Mesenchymal stem cell (in vitro differentiated cells and primary cell): ENCODE data around the gene TRAF4.

ENCODE experiments used
- DNase-seq: peaks from one replicate; pipeline ENCODE4 v3.0.0-alpha.2; 2013
- H2AFZ ChIP-seq: one replicate; pipeline ENCODE4 v1.6.1; 2013; ENCODE audit warnings: low read depth, mild to moderate bottlenecking, control low read depth, inconsistent platforms, low read length, moderate library complexity
- H2AK5ac ChIP-seq: 2 replicates; pipeline ENCODE4 v1.6.1; 2013; ENCODE audit warnings: low read length, moderate library complexity, mild to moderate bottlenecking, inconsistent platforms; ENCODE audit not compliant: severe bottlenecking
- H2BK120ac ChIP-seq: one replicate; pipeline ENCODE4 v1.6.1; 2013; ENCODE audit warnings: low read depth, mild to moderate bottlenecking, inconsistent platforms, low read length, moderate library complexity
- H2BK12ac ChIP-seq, 2 experiments: one replicate each; pipeline ENCODE4 v1.6.1; 2013; ENCODE audit warnings: inconsistent platforms in 2 of 2, low read length in 2 of 2, mild to moderate bottlenecking in 2 of 2, moderate library complexity in 2 of 2, control low read depth in 1 of 2
- H2BK15ac ChIP-seq: one replicate; pipeline ENCODE4 v1.6.1; 2013; ENCODE audit warnings: mild to moderate bottlenecking, low read depth, inconsistent platforms; ENCODE audit not compliant: poor library complexity, severe bottlenecking
- H2BK5ac ChIP-seq: 2 replicates; pipeline ENCODE4 v1.6.1; 2013; ENCODE audit warnings: low read depth, mild to moderate bottlenecking, low read length, control low read depth, inconsistent platforms; ENCODE audit not compliant: poor library complexity, severe bottlenecking
- H3K14ac ChIP-seq, 2 experiments: one replicate each; pipeline ENCODE4 v1.6.1; 2013; ENCODE audit warnings: inconsistent platforms in 2 of 2, low read length in 2 of 2, control low read depth in 1 of 2, mild to moderate bottlenecking in 1 of 2, moderate library complexity in 1 of 2
- H3K18ac ChIP-seq, 2 experiments: one replicate each; pipeline ENCODE4 v1.6.1; 2013; ENCODE audit warnings: inconsistent platforms in 2 of 2, low read length in 2 of 2, control low read depth in 1 of 2, low read depth in 1 of 2, mild to moderate bottlenecking in 1 of 2
- H3K23ac ChIP-seq, 2 experiments: one replicate each; pipeline ENCODE4 v1.6.1; 2013; ENCODE audit warnings: inconsistent platforms in 2 of 2, low read length in 2 of 2, mild to moderate bottlenecking in 2 of 2, moderate library complexity in 2 of 2, control low read depth in 1 of 2
- H3K27ac ChIP-seq: 2 replicates; pipeline ENCODE4 v1.5.1; 2013; ENCODE audit warnings: mild to moderate bottlenecking, moderate library complexity, low read length, control low read depth, inconsistent platforms; ENCODE audit not compliant: poor library complexity, severe bottlenecking
- H3K27me3 ChIP-seq, 2 experiments: 2 replicates each; pipeline versions ENCODE4 v1.6.1 to v1.7.0; 2013; ENCODE audit warnings: low read length in 2 of 2, mild to moderate bottlenecking in 2 of 2, moderate library complexity in 2 of 2, control low read depth in 1 of 2, inconsistent platforms in 1 of 2; ENCODE audit not compliant: control insufficient read depth in 1 of 2, insufficient read depth in 1 of 2
- H3K36me3 ChIP-seq, 2 experiments: 2 replicates each; pipeline versions ENCODE4 v1.6.1 to v1.7.0; 2013; ENCODE audit warnings: low read length in 2 of 2, control low read depth in 1 of 2, inconsistent platforms in 1 of 2, low read depth in 1 of 2, mild to moderate bottlenecking in 1 of 2; ENCODE audit not compliant: insufficient read depth in 2 of 2, control insufficient read depth in 1 of 2
- H3K4ac ChIP-seq, 2 experiments: one replicate each; pipeline ENCODE4 v1.6.1; 2013; ENCODE audit warnings: inconsistent platforms in 2 of 2, low read length in 2 of 2, mild to moderate bottlenecking in 2 of 2, moderate library complexity in 2 of 2, control low read depth in 1 of 2, low read depth in 1 of 2
- H3K4me1 ChIP-seq: 2 replicates; pipeline ENCODE4 v1.6.1; 2013; ENCODE audit warnings: low read depth, low read length, control low read depth; ENCODE audit not compliant: control insufficient read depth, insufficient read depth
- H3K4me2 ChIP-seq: 2 replicates; pipeline ENCODE4 v1.6.1; 2013; ENCODE audit warnings: low read length, mild to moderate bottlenecking, inconsistent platforms; ENCODE audit not compliant: poor library complexity, severe bottlenecking
- H3K4me3 ChIP-seq, 2 experiments: 2 replicates each; pipeline versions ENCODE4 v1.5.1 to v1.7.0; 2013; ENCODE audit warnings: low read length in 2 of 2, mild to moderate bottlenecking in 2 of 2, control low read depth in 1 of 2, low read depth in 1 of 2; ENCODE audit not compliant: insufficient read depth in 1 of 2
- H3K79me1 ChIP-seq: replicated peaks from 2 replicates; pipeline ENCODE4 v1.6.1; 2013; ENCODE audit warnings: mild to moderate bottlenecking, control low read depth, low read length, inconsistent platforms; ENCODE audit not compliant: poor library complexity, severe bottlenecking
- H3K9ac ChIP-seq: 2 replicates; pipeline ENCODE4 v1.7.0; 2013; ENCODE audit warnings: mild to moderate bottlenecking, low read length, moderate library complexity
- H3K9me3 ChIP-seq: 2 replicates; pipeline ENCODE4 v1.7.0; 2013; ENCODE audit warnings: mild to moderate bottlenecking, low read length; ENCODE audit not compliant: control insufficient read depth
- H4K8ac ChIP-seq: one replicate; pipeline ENCODE4 v1.6.1; 2013; ENCODE audit warnings: inconsistent platforms, mild to moderate bottlenecking, low read length, moderate library complexity
- H4K91ac ChIP-seq: one replicate; pipeline ENCODE4 v1.6.1; 2013; ENCODE audit warnings: mild to moderate bottlenecking, low read length, inconsistent platforms
- WGBS: methylation state at CpG from one replicate; pipeline ENCODE4 v1.1.7; 2013; ENCODE audit warnings: mixed read lengths; 5-methylcytosine and 5-hydroxymethylcytosine counted together

The TRAF4 gene

GRCh38 chr17:28707339-28707720, 36.5 kb upstream of the TRAF4 start:
- H3K4me2 ChIP-seq, result no peak overlapping the region
- H3K4me3 ChIP-seq, result no peak overlapping the region
- no peaks in the 10 kb centered on the region for H3K27me3 ChIP-seq
- no peak overlapping the region for H2AFZ ChIP-seq
- 98% methylated on average over 2 of the region's 2 CpGs for WGBS
- H3K9ac ChIP-seq, result no peak overlapping the region
- H3K14ac ChIP-seq, result no peak overlapping the region
- H2BK120ac ChIP-seq, result no peak overlapping the region
- H3K23ac ChIP-seq, result no peak overlapping the region
- no peak overlapping the region for H3K27ac ChIP-seq
- no peak overlapping the region for H3K18ac ChIP-seq
- H3K36me3 ChIP-seq, result peaks cover 42 to 48% of the 10 kb centered on the region in 2 experiments
- no peak overlapping the region for H2BK15ac ChIP-seq
- H3K9me3 ChIP-seq, result no peaks in the 10 kb centered on the region
- H3K4me1 ChIP-seq, result peaks cover 16% of the 10 kb centered on the region
- H3K79me1 ChIP-seq, result peaks cover 6% of the 10 kb centered on the region
- H2BK5ac ChIP-seq, result no peak overlapping the region
- no peak overlapping the region for H2AK5ac ChIP-seq
- no peak overlapping the region for H2BK12ac ChIP-seq
- H4K8ac ChIP-seq, result no peak overlapping the region
- no peak overlapping the region for H3K4ac ChIP-seq
- no peak overlapping the region for H4K91ac ChIP-seq
- DNase-seq, result no peak

GRCh38 chr17:28710861-28711722, 32.7 kb upstream of the TRAF4 start:
- peak overlapping the region in 1 of 2 experiments; percentile 61 for H3K23ac ChIP-seq

GRCh38 chr17:28711723-28712031, 32.1 kb upstream of the TRAF4 start, which contains the start of gene PROCA1:
Gene PROCA1 (minus strand): TSS chr17:28711888. CDS start chr17:28711660, 228 bp downstream.
- peak within 1 kb of the TSS; percentile 63 for H3K27ac ChIP-seq
- H4K91ac ChIP-seq, result peak within 1 kb of the TSS; percentile 73
- peak within 1 kb of the TSS; percentile 60 to 84 for H3K4me3 ChIP-seq
- H2BK5ac ChIP-seq, result no peak within 1 kb of the TSS
- peak within 1 kb of the TSS; percentile 71 to 92 for H3K4ac ChIP-seq
- H2BK120ac ChIP-seq, result peak within 1 kb of the TSS; percentile 78
- H2AFZ ChIP-seq, result peak within 1 kb of the TSS; percentile 72
- H3K9me3 ChIP-seq, result no peaks in the 10 kb centered on the region
- H3K9ac ChIP-seq, result peak within 1 kb of the TSS; percentile 95
- peak within 1 kb of the TSS; percentile 84 for H3K4me2 ChIP-seq
- H3K14ac ChIP-seq, result no peak within 1 kb of the TSS
- peak within 1 kb of the TSS; percentile 90 for H4K8ac ChIP-seq
- peak within 1 kb of the TSS; percentile 30 to 37 for H2BK12ac ChIP-seq
- H3K18ac ChIP-seq, result peak within 1 kb of the TSS; percentile 77 to 86
- peak within 1 kb of the TSS; percentile 65 for H2BK15ac ChIP-seq
- WGBS, result 1% methylated on average over 20 of the region's 20 CpGs
- peak within 1 kb of the TSS in 1 of 2 experiments; percentile 77 for H3K23ac ChIP-seq
- H3K27me3 ChIP-seq, result no peaks in the 10 kb centered on the region
- H3K36me3 ChIP-seq, result peaks cover 34 to 42% of the 10 kb centered on the region in 2 experiments
- peaks cover 23% of the 10 kb centered on the region for H3K4me1 ChIP-seq
- H3K79me1 ChIP-seq, result peaks cover 16% of the 10 kb centered on the region
- no peak within 1 kb of the TSS for H2AK5ac ChIP-seq
- no peak for DNase-seq

More at GRCh38 chr17:28710861-28711722, 32.7 kb upstream of the TRAF4 start:
- Histone ChIP-seq H3K4me3 (peak overlapping the region; percentile 60 to 84), H3K14ac (no peak overlapping the region), H2BK15ac (peak overlapping the region; percentile 65), H2AK5ac (no peak overlapping the region), H3K79me1 (peaks cover 16% of the 10 kb centered on the region), H3K36me3 (peaks cover 39 to 46% of the 10 kb centered on the region in 2 experiments), H4K91ac (peak overlapping the region; percentile 73), H3K27me3 (no peaks in the 10 kb centered on the region), H3K9ac (peak overlapping the region; percentile 95), H3K27ac (peak overlapping the region; percentile 63), H3K4me2 (peak overlapping the region; percentile 84), H3K4me1 (peaks cover 23% of the 10 kb centered on the region), H3K9me3 (no peaks in the 10 kb centered on the region), H2BK5ac (no peak overlapping the region), H2BK120ac (peak overlapping the region; percentile 78), H2BK12ac (peak overlapping the region; percentile 30 to 37), H3K18ac (peak overlapping the region; percentile 77 to 86), H3K4ac (peak overlapping the region; percentile 71 to 92), H2AFZ (peak overlapping the region; percentile 72), H4K8ac (peak overlapping the region; percentile 90)
- WGBS, result 1% methylated on average over 67 of the region's 74 CpGs
- peak; percentile 90 for DNase-seq

- Histone ChIP-seq H3K4me1 (peaks cover 23% of the 10 kb centered on the region), H2BK5ac (no peak overlapping the region), H2AK5ac (no peak overlapping the region), H2BK15ac (no peak overlapping the region), H2BK12ac (peak overlapping the region; percentile 29), H3K9me3 (no peaks in the 10 kb centered on the region), H3K79me1 (peaks cover 16% of the 10 kb centered on the region), H3K23ac (peak overlapping the region in 1 of 2 experiments; percentile 10), H3K36me3 (peaks cover 34 to 42% of the 10 kb centered on the region in 2 experiments), H3K9ac (peak overlapping the region; percentile 95), H4K91ac (peak overlapping the region; percentile 67), H3K4me2 (no peak overlapping the region), H3K18ac (peak overlapping the region; percentile 70 to 86), H3K4me3 (peak overlapping the region in 1 of 2 experiments; percentile 84), H3K27me3 (no peaks in the 10 kb centered on the region), H3K27ac (no peak overlapping the region), H3K14ac (no peak overlapping the region), H3K4ac (peak overlapping the region in 1 of 2 experiments; percentile 55), H2BK120ac (peak overlapping the region; percentile 42), H2AFZ (no peak overlapping the region), H4K8ac (peak overlapping the region; percentile 90)
- 22% methylated on average over 34 of the region's 34 CpGs for WGBS
- DNase-seq, result peak; percentile 55
These were observed 31.6 kb upstream of the TRAF4 start for GRCh38 chr17:28712032-28712704.
